Fibroblast of pulmonary artery (primary cell): ENCODE measurements around the gene NCK1.
A peak's percentile ranks its signal among the peaks of the same experiment; 100 is the strongest.

Experiments
- DNase-seq: peaks from one replicate; pipeline ENCODE4 v3.0.0-alpha.2; 2010; ENCODE audit warnings: low read depth
- H3K4me3 ChIP-seq: replicated peaks from 2 replicates; pipeline ENCODE4 v1.5.1; 2011; ENCODE audit warnings: low read depth, mild to moderate bottlenecking, control low read depth, low read length, moderate library complexity
- CTCF ChIP-seq: IDR thresholded peaks from 2 replicates; pipeline ENCODE4 v1.5.1; 2011; ENCODE audit warnings: mild to moderate bottlenecking, control low read depth, low read length, inconsistent platforms; ENCODE audit errors: missing control alignments

Gene NCK1

GRCh38 chr3:136831461-136831860, 30.5 kb upstream of the NCK1 start:
- TF ChIP-seq CTCF: no peak
- DNase-seq: no peak
- no peak overlapping the region for H3K4me3 ChIP-seq

- no peak for TF ChIP-seq CTCF
- DNase-seq: no peak
- H3K4me3 ChIP-seq: no peak overlapping the region
Measured at GRCh38 chr3:136835089-136835812, 26.8 kb upstream of the NCK1 start.

GRCh38 chr3:136835813-136836510, 26.0 kb upstream of the NCK1 start:
- no peak for DNase-seq
- no peak for TF ChIP-seq CTCF
- no peak overlapping the region for H3K4me3 ChIP-seq

- DNase-seq: no peak
- no peak for TF ChIP-seq CTCF
- H3K4me3 ChIP-seq: no peak overlapping the region
Measured at GRCh38 chr3:136836511-136837156, 25.4 kb upstream of the NCK1 start.

- no peak for TF ChIP-seq CTCF
- H3K4me3 ChIP-seq: no peak overlapping the region
- peak; percentile 65 for DNase-seq
Measured at GRCh38 chr3:136838641-136839555, 23.1 kb upstream of the NCK1 start.

GRCh38 chr3:136839556-136839931, 22.5 kb upstream of the NCK1 start:
- DNase-seq: no peak
- no peak for TF ChIP-seq CTCF
- H3K4me3 ChIP-seq: no peak overlapping the region
